ENCODE results near the gene TRAPPC1.

Gene TRAPPC1

GRCh38 chr17:7881276-7882054 lies 50.3 kb downstream of the TRAPPC1 start:
- TF ChIP-seq CTCF (IDR thresholded peaks at IDR 0.05; ENCODE audit: control insufficient read depth, insufficient read depth, low read depth, low read length, missing control alignments), result no peak
- no peak overlapping the region for H3K4me3 ChIP-seq (ENCODE audit: control insufficient read depth, low read depth, low read length)
- no peak for DNase-seq (ENCODE audit: low read depth)
